Heart left ventricle (tissue), 16 donors: ENCODE data around the gene C2CD3. TPM values are rescaled to one million over a fixed set of nuclear protein-coding genes. Genes with fewer than 3 reads are reported as not detected.

ENCODE experiments used
- ATAC-seq, 4 donors: fragments of 200-7000 bp; cut with Tn5 transposase; one replicate each; pipeline ENCODE4 v1.9.1; 2020 to 2022; ENCODE audit warnings: moderate library complexity in 4 of 4, mild to moderate bottlenecking in 3 of 4, moderate number of reproducible peaks in 1 of 4
- DNase-seq, 5 donors: peaks; one replicate each; pipeline ENCODE4 v3.0.0-alpha.2; 2020
- H3K27ac ChIP-seq, 12 donors: fragments of 200-600 bp; sonication (generic) in 4 of 12; one replicate each; pipeline versions ENCODE4 v1.5.0 to v1.8.0; 2016 to 2022; ENCODE audit warnings: mild to moderate bottlenecking in 2 of 12
- H3K27me3 ChIP-seq, 9 donors: fragments of 200-600 bp; sonication (generic) in 2 of 9; one replicate each; pipeline versions ENCODE4 v1.5.1 to v1.8.0; 2016 to 2022; ENCODE audit warnings: mild to moderate bottlenecking in 3 of 9
- H3K36me3 ChIP-seq, 9 donors: fragments of 200-600 bp; sonication (generic) in 2 of 9; one replicate each; pipeline versions ENCODE4 v1.5.0 to v1.8.0; 2018 to 2022; ENCODE audit warnings: mild to moderate bottlenecking in 2 of 9
- H3K4me1 ChIP-seq, 12 donors: fragments of 200-600 bp; sonication (generic) in 4 of 12; one replicate each; pipeline versions ENCODE4 v1.5.0 to v1.8.0; 2016 to 2022; ENCODE audit warnings: mild to moderate bottlenecking in 3 of 12
- H3K4me3 ChIP-seq, 12 donors: fragments of 200-600 bp; sonication (generic) in 4 of 12; one replicate each; pipeline versions ENCODE4 v1.5.0 to v1.8.0; 2017 to 2022; ENCODE audit warnings: mild to moderate bottlenecking in 9 of 12, moderate library complexity in 4 of 12
- H3K9me3 ChIP-seq, 12 donors: fragments of 200-600 bp; sonication (generic) in 4 of 12; one replicate each; pipeline versions ENCODE4 v1.5.0 to v1.8.0; 2016 to 2022; ENCODE audit warnings: mild to moderate bottlenecking in 1 of 12
- CTCF ChIP-seq, 12 donors: fragments of 200-600 bp; sonication (generic) in 4 of 12; IDR thresholded peaks; one replicate each; pipeline versions ENCODE4 v1.5.0 to v1.8.0; 2018 to 2022; ENCODE audit warnings: antibody characterized with exemption in 12 of 12, mild to moderate bottlenecking in 5 of 12
- POLR2A ChIP-seq, 2 donors: fragments of 450-650 bp; IDR thresholded peaks; one replicate each; pipeline ENCODE4 v1.6.1; 2017; ENCODE audit warnings: antibody characterized with exemption in 2 of 2, mild to moderate bottlenecking in 2 of 2, moderate library complexity in 2 of 2
- WGBS, 4 donors: extraction: QIAGEN DNeasy Blood & Tissue Kit in 2 of 4; methylation state at CpG; one replicate each; pipeline versions ENCODE4 v1.1.5 to v1.1.7; 2013 to 2018; 5-methylcytosine and 5-hydroxymethylcytosine counted together
- intact Hi-C, 10 donors: fragments of 100-400 bp; cut with DNase I; formaldehyde crosslinking; loops; one replicate each; pipeline versions ENCODE4 v1.11.1 to v1.14.2; 2022
- polyA plus RNA-seq, 2 donors: library from polyadenylated mRNA; stranded (reverse); fragments of 200-250 nt; gene quantifications; one replicate each; pipeline ENCODE4 v1.2.3, GENCODE V29; 2013
- total RNA-seq, 9 donors: library from RNA; depleted of rRNA in 2 of 9; stranded (reverse); fragments of >200 nt in 2 of 9; fragmentation: NEBNext Ultra II Directional in 3 of 9; extraction: Animal tissue kit (Norgen Biotek cat#: 25700) in 3 of 9; gene quantifications; one replicate each; pipeline versions ENCODE4 v1.1.0 to v1.2.4, GENCODE V29; 2016 to 2023
- donor health status: ischemic (EF 13 %, LVEDD 7.1; RV severe dilation, severe dysfunction).
- donor health status: healthy with polysubstance abuse.
- donor health status: DM: no; HTN: yes; CAD: no.
- donor health status: DM: no; HTN: no; CAD: no.
- donor health status: ischemic (EF 25% LVEDD 6.9; RV normal size, moderate dysfunction).
- donor health status: ischemic (EF 25% LVEDD 5.7; RV mildly dilated, moderate dysfunction).
- donor health status: healthy.
- donor health status: DM: yes; HTN: yes; CAD: no.
- donor health status: ischemic (EF 35%, LVEDD 5.7; RV mildly dilated, moderate dysfunction).
- donor health status: nonischemic (EF 11% LVEDD 7.7; RV severe dilation, severe dysfunction).
- donor health status: DM: yes; HTN: yes; CAD: no.
- donor health status: PGD.
- donor health status: ischemic (EF 29% LVEDD 5.4; RV normal size, mild dysfunction).
- donor health status: nonischemic (EF 23%, LVEDD 6.1; RV moderate dilation, normal function).

C2CD3 gene
- total and polyA plus RNA-seq, 11 donors = 6.5 to 18.7 (median 12.5) TPM

- Histone ChIP-seq H3K36me3 (peaks cover 0 to 26% (median 2%) of the 10 kb centered on the region in 9 donors), H3K9me3 (no peaks in the 10 kb centered on the region), H3K27ac (peak overlapping the region in 2 of 12 donors; percentile 29 to 34), H3K27me3 (no peaks in the 10 kb centered on the region), H3K4me3 (no peak overlapping the region), H3K4me1 (peaks cover 0 to 61% (median 14%) of the 10 kb centered on the region in 12 donors)
- ATAC-seq (peak in 3 of 4 donors; percentile 21 to 53 (median 43)), DNase-seq (no peak)
- intact Hi-C loops = loop anchor here in 2 of 10 donors (10.0 kb wide), 2 partner anchors 47 to 157 kb away; no protein-coding TSS in a partner anchor
- no peak for TF ChIP-seq CTCF (IDR thresholded peaks at IDR 0.05)
- no peak for TF ChIP-seq POLR2A (IDR thresholded peaks at IDR 0.05)
- WGBS, 4 donors = 67 to 86% (median 78%) methylated on average over 7 to 8 of the region's 8 CpGs
Measured at GRCh38 chr11:74011360-74012073, 159.3 kb downstream of the C2CD3 start.

DNA sequence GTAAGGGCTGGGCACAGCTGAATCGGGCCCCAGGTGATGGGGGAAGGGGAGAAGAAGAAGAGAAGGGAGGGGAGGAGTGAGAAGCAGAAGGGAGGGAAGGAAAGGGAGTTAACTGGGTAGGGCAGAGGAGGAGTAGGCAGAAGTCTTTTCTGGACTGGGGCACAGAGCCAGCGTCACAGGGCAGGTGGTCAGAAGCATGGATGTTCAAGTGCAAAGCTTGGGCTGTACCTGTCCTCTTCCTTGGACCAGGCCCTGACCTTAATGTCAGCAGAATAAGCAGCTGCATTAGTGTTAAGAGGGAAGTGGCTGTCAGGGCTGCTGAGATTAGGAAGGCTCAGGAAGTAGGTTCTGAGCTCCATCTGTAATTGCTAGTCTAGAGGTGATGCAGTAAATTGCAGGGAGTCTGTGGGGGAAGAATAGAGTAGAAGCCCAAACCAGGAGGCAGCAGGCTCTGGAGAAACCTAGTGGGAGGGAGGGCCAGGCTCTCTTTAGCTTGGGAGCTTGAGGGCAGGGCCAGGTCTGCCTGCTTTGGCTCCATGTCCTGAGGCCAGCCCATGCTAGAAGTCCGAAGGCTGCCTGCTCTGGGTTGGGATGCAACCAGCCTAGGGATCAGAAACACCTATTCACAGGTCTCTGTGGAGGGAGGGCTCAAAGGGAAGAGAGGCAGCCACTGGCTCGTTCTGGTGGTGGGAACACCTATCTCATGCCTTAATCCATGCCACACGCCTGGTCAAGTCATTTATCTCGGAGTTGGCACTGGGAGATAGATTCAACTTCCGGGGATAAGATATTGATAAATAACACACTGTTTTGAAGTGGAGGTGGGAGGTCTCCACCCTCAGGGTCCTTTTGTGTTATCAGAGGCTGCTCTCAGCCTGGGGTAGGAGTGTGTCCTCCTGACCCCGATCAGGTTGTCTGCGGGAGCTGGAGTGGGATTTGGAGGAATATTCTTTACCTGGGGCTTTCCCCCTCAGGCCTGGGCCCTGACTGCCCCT lies 160.2 kb downstream of the C2CD3 start:
- Histone ChIP-seq H3K4me1 (peaks cover 0 to 64% (median 14%) of the 10 kb centered on the region in 12 donors), H3K36me3 (peaks cover 0 to 18% (median 0%) of the 10 kb centered on the region in 9 donors), H3K27ac (peak overlapping the region in 3 of 12 donors; percentile 22 to 34 (median 29)), H3K4me3 (no peak overlapping the region), H3K9me3 (no peaks in the 10 kb centered on the region), H3K27me3 (no peaks in the 10 kb centered on the region)
- TF ChIP-seq POLR2A (IDR thresholded peaks at IDR 0.05) (no peak), CTCF (IDR thresholded peaks at IDR 0.05) (no peak)
- ATAC-seq = no peak
- 85 to 95% (median 89%) methylated on average over 9 of the region's 9 CpGs for WGBS, 4 donors
- no peak for DNase-seq
- intact Hi-C loops = loop anchor here in 2 of 10 donors (10.0 kb wide), 2 partner anchors 46 to 156 kb away; no protein-coding TSS in a partner anchor

- intact Hi-C loops = loop anchor here in 2 of 10 donors (10.0 kb wide), 2 partner anchors 45 to 155 kb away; no protein-coding TSS in a partner anchor
- 76 to 80% (median 77%) methylated on average over 5 of the region's 5 CpGs for WGBS, 4 donors
Measured at GRCh38 chr11:74009675-74010305, 161.0 kb downstream of the C2CD3 start.

More at GRCh38 chr11:74009675-74010305, 161.0 kb downstream of the C2CD3 start:
- Histone ChIP-seq H3K9me3 (no peaks in the 10 kb centered on the region), H3K27me3 (no peaks in the 10 kb centered on the region), H3K4me1 (peaks cover 0 to 58% (median 13%) of the 10 kb centered on the region in 12 donors), H3K27ac (peak overlapping the region in 2 of 12 donors; percentile 8 to 69), H3K4me3 (no peak overlapping the region), H3K36me3 (peaks cover 0 to 22% (median 3%) of the 10 kb centered on the region in 9 donors)
- no peak for DNase-seq
- TF ChIP-seq CTCF (IDR thresholded peaks at IDR 0.05) (no peak), POLR2A (IDR thresholded peaks at IDR 0.05) (no peak)
- no peak for ATAC-seq
